Large intestine (tissue), 12 donors: Measurements from ENCODE around the gene ZDHHC20. TPM values are rescaled to one million over a fixed set of nuclear protein-coding genes. Genes with fewer than 3 reads are reported as not detected.

Source experiments
- DNase-seq, 2 donors: peaks; one replicate each; pipeline versions ENCODE4 v3.0.0 to v3.0.0-alpha.2; 2013
- H3K27ac ChIP-seq: one replicate; pipeline ENCODE4 v1.5.1; 2013; ENCODE audit warnings: low read length
- H3K27me3 ChIP-seq: 2 replicates; pipeline ENCODE4 v1.6.1; 2013; ENCODE audit warnings: low read length; ENCODE audit not compliant: control insufficient read depth, insufficient read depth
- H3K36me3 ChIP-seq: 2 replicates; pipeline ENCODE4 v1.6.1; 2013; ENCODE audit warnings: low read length; ENCODE audit not compliant: control insufficient read depth, insufficient read depth
- H3K4me1 ChIP-seq: one replicate; pipeline ENCODE4 v1.6.1; 2013; ENCODE audit warnings: low read length; ENCODE audit not compliant: control insufficient read depth, insufficient read depth
- H3K4me3 ChIP-seq: one replicate; pipeline ENCODE4 v1.5.1; 2013; ENCODE audit warnings: low read length
- H3K9me3 ChIP-seq: one replicate; pipeline ENCODE4 v1.6.1; 2013; ENCODE audit warnings: mild to moderate bottlenecking, low read depth, low read length, moderate library complexity; ENCODE audit not compliant: control insufficient read depth
- WGBS: methylation state at CpG from one replicate; pipeline ENCODE4 v1.1.5; 2013; ENCODE audit warnings: low lambda C conversion rate; ENCODE audit not compliant: insufficient coverage; 5-methylcytosine and 5-hydroxymethylcytosine counted together
- long read RNA-seq, 11 donors: transcript quantifications; one replicate each; lab custom pipeline, GENCODE V29; 2026
- polyA plus RNA-seq: library from polyadenylated mRNA; unstranded; fragments of 120-200 nt; gene quantifications from one replicate; pipeline ENCODE4 v1.2.1, GENCODE V29; 2013

ZDHHC20 gene
- polyA plus RNA-seq: 60.4 TPM
- long read RNA-seq, donor 1, partial matches to known transcripts: 0 of 2 reads
- long read RNA-seq, donor 1, other reads (novel, unspliced or antisense): 0 of 2 reads
- long read RNA-seq, donor 2, full-length matches to known transcripts: 3 of 3 reads
- long read RNA-seq, donor 2, partial matches to known transcripts: 0 of 3 reads
- long read RNA-seq, donor 2, other reads (novel, unspliced or antisense): 0 of 3 reads
- long read RNA-seq, donor 3: 0 reads
- long read RNA-seq, donor 4: 0 reads
- long read RNA-seq, donor 5, full-length matches to known transcripts: 3 of 3 reads
- long read RNA-seq, donor 5, partial matches to known transcripts: 0 of 3 reads
- long read RNA-seq, donor 5, other reads (novel, unspliced or antisense): 0 of 3 reads
- long read RNA-seq, donor 6, full-length matches to known transcripts: 1 of 7 reads
- long read RNA-seq, donor 6, partial matches to known transcripts: 0 of 7 reads
- long read RNA-seq, donor 6, other reads (novel, unspliced or antisense): 6 of 7 reads
- long read RNA-seq, donor 7, partial matches to known transcripts: 6 of 6 reads
- long read RNA-seq, donor 7, other reads (novel, unspliced or antisense): 0 of 6 reads
- long read RNA-seq, donor 8, full-length matches to known transcripts: 3 of 3 reads
- long read RNA-seq, donor 8, partial matches to known transcripts: 0 of 3 reads
- long read RNA-seq, donor 8, other reads (novel, unspliced or antisense): 0 of 3 reads
- long read RNA-seq, donor 9, full-length matches to known transcripts: 1 of 1 reads
- long read RNA-seq, donor 9, partial matches to known transcripts: 0 of 1 reads
- long read RNA-seq, donor 9, other reads (novel, unspliced or antisense): 0 of 1 reads
- long read RNA-seq, donor 10, full-length matches to known transcripts: 5 of 5 reads
- long read RNA-seq, donor 10, partial matches to known transcripts: 0 of 5 reads
- long read RNA-seq, donor 10, other reads (novel, unspliced or antisense): 0 of 5 reads
- long read RNA-seq, donor 11, full-length matches to known transcripts: 2 of 2 reads
- long read RNA-seq, donor 11, partial matches to known transcripts: 0 of 2 reads
- long read RNA-seq, donor 11, other reads (novel, unspliced or antisense): 0 of 2 reads

- Histone ChIP-seq H3K4me3 (peak within 1 kb of the TSS; percentile 95), H3K27ac (peak within 1 kb of the TSS; percentile 81), H3K36me3 (no peaks in the 10 kb centered on the region), H3K4me1 (no peaks in the 10 kb centered on the region), H3K9me3 (no peaks in the 10 kb centered on the region), H3K27me3 (no peaks in the 10 kb centered on the region)
- DNase-seq: peak; percentile 81 to 86
- WGBS: 0% methylated on average over 1 of the region's 107 CpGs
Observed at GRCh38 chr13:21458813-21459701, at the start of gene ZDHHC20. Gene ZDHHC20 (minus strand): TSS chr13:21459303. CDS start chr13:21459171, 132 bp downstream.

- H3K9me3 ChIP-seq: no peaks in the 10 kb centered on the region
- no CpG with 5 or more reads among the region's 3 CpGs for WGBS
- H3K27me3 ChIP-seq: no peaks in the 10 kb centered on the region
- H3K4me3 ChIP-seq: no peak overlapping the region
- no peak for DNase-seq
- no peak overlapping the region for H3K27ac ChIP-seq
- H3K36me3 ChIP-seq: peaks cover 8% of the 10 kb centered on the region
- H3K4me1 ChIP-seq: no peaks in the 10 kb centered on the region
Observed at GRCh38 chr13:21504379-21504778, 45.3 kb upstream of the ZDHHC20 start.

DNA sequence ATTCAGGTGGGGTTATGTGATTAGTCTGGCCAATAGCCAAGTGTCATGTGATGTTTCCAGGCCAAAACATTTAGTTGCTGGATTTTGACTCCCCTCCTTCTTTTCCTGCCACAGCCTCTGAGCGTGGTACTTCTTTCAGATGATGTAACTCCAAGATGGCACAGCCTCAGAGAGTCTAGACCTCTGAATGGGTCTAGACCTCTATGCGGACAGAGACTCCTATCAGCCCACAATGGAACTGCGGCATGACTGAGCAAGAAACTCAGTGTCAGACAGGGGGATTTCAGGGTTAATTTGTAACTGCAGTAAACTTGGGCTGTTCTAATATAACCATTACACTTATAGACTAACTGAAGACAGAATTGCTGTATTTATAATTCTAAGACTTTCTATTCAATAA lies 42.6 kb upstream of the ZDHHC20 start:
- DNase-seq: peak in 1 of 2 donors; percentile 66
- H3K27ac ChIP-seq: peak overlapping the region; percentile 28
- no CpG with 5 or more reads among the region's 3 CpGs for WGBS
- H3K36me3 ChIP-seq: peaks cover 6% of the 10 kb centered on the region
- no peaks in the 10 kb centered on the region for H3K4me1 ChIP-seq
- H3K9me3 ChIP-seq: no peaks in the 10 kb centered on the region
- no peaks in the 10 kb centered on the region for H3K27me3 ChIP-seq
- H3K4me3 ChIP-seq: no peak overlapping the region

GRCh38 chr13:21486322-21486721 lies 27.2 kb upstream of the ZDHHC20 start:
- DNase-seq: no peak

GRCh38 chr13:21483748-21484147 lies 24.6 kb upstream of the ZDHHC20 start:
- DNase-seq: no peak
- no peak overlapping the region for H3K4me3 ChIP-seq
- no peaks in the 10 kb centered on the region for H3K36me3 ChIP-seq
- no peaks in the 10 kb centered on the region for H3K4me1 ChIP-seq
- no CpG with 5 or more reads among the region's 24 CpGs for WGBS
- H3K27me3 ChIP-seq: no peaks in the 10 kb centered on the region
- H3K9me3 ChIP-seq: peaks cover 16% of the 10 kb centered on the region
- no peak overlapping the region for H3K27ac ChIP-seq

More at GRCh38 chr13:21486322-21486721, 27.2 kb upstream of the ZDHHC20 start:
- 100% methylated on average over 2 of the region's 4 CpGs for WGBS
- Histone ChIP-seq H3K27ac (no peak overlapping the region), H3K4me1 (no peaks in the 10 kb centered on the region), H3K9me3 (peaks cover 16% of the 10 kb centered on the region), H3K27me3 (no peaks in the 10 kb centered on the region), H3K4me3 (no peak overlapping the region), H3K36me3 (peaks cover 5% of the 10 kb centered on the region)

GRCh38 chr13:21481359-21481758 lies 22.3 kb upstream of the ZDHHC20 start:
- Histone ChIP-seq H3K27ac (no peak overlapping the region), H3K4me3 (no peak overlapping the region), H3K4me1 (no peaks in the 10 kb centered on the region), H3K27me3 (no peaks in the 10 kb centered on the region), H3K9me3 (peaks cover 8% of the 10 kb centered on the region), H3K36me3 (no peaks in the 10 kb centered on the region)
- DNase-seq: peak in 1 of 2 donors; percentile 14
- WGBS: no CpG with 5 or more reads among the region's 6 CpGs

DNA sequence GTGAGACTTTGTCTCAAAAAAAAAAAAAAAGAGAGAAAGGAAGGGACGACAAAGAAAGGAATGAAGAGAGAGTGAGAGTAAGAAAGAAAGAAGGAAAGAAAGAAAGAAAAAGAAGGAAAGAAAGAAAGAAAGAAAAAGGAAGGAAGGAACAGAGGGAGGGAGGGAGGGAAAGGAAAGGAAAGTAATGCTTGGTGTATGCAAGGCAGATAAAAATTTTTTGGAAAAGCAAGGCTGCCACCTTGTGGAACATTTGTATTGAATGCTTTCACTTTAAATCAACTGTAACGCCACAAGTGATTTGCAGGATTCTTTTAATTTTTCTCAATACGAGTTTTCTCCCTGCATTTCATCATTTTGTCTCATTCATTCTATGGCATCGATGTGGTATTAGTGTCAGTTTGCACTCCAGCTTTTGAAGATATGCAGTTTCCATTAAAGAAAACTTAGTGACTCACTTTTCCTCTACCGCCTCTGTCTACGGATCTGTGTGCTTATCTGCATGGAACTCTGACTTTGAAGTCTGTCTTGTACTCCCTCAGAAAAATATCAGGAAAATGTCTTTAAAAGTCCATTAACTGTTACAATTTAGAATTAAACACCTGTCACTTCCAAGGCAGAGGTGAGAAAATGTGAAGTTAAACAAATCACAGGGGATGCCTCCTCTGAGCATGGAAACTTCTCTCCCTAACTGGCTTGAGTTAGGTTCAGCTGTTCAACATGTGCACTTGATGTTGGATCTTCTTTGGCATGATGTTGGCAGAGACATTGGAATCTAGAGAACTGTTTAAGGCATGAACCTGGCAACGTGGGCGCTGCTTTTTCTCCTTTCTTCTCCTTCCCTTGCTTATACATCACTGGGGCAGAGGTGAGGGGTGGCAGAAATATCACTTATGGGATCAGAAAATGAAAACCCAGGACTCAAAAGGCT lies 20.0 kb upstream of the ZDHHC20 start:
- peak; percentile 50 to 70 for DNase-seq
- Histone ChIP-seq H3K27me3 (no peaks in the 10 kb centered on the region), H3K9me3 (peaks cover 3% of the 10 kb centered on the region), H3K4me1 (no peaks in the 10 kb centered on the region), H3K36me3 (no peaks in the 10 kb centered on the region), H3K4me3 (no peak overlapping the region), H3K27ac (no peak overlapping the region)
- WGBS: 0% methylated on average over 3 of the region's 8 CpGs

- peak; percentile 81 to 82 for DNase-seq
Observed at GRCh38 chr13:21476893-21477472, 17.9 kb upstream of the ZDHHC20 start.

More at GRCh38 chr13:21476893-21477472, 17.9 kb upstream of the ZDHHC20 start:
- Histone ChIP-seq H3K4me3 (peak overlapping the region; percentile 34), H3K9me3 (no peaks in the 10 kb centered on the region), H3K27ac (no peak overlapping the region), H3K36me3 (no peaks in the 10 kb centered on the region), H3K27me3 (no peaks in the 10 kb centered on the region), H3K4me1 (no peaks in the 10 kb centered on the region)
- 17% methylated on average over 1 of the region's 18 CpGs for WGBS
